K562 (cell line): ENCODE measurements around the gene VEGFA. TPM values are rescaled to one million over a fixed set of nuclear protein-coding genes. Genes with fewer than 3 reads are reported as not detected.

Source experiments
- ATAC-seq: fragments of 200-7000 bp; cut with Tn5 transposase; 3 replicates; pipeline ENCODE4 v1.9.1; 2020; ENCODE audit warnings: moderate library complexity
- BruUV-seq: library from RNA; stranded (reverse); fragments of 400-500 nt; replicated peaks from 2 replicates; lab custom pipeline; 2021; lab: Mats Ljungman, UMichigan
- CTCF ChIA-PET: fragments of 300-600 bp; formaldehyde crosslinking; extraction: SDS; loops from one replicate; lab custom pipeline; 2021; ENCODE audit warnings: low intra/inter-chr PET ratio; lab: Yijun Ruan, JAX
- POLR2A ChIA-PET: fragments of 300-600, 350-650 bp; sonication (Branson Sonifier 250); formaldehyde crosslinking; extraction: SDS; loops from one replicate; lab custom pipeline; 2021; ENCODE audit warnings: antibody characterized with exemption, inconsistent platforms; lab: Yijun Ruan, JAX
- DNase-seq, 4 experiments: peaks; one replicate each; pipeline versions ENCODE4 v3.0.0 to v3.0.0-alpha.2; 2011 to 2018; ENCODE audit warnings: low spot score in 3 of 4, mixed read lengths in 3 of 4; ENCODE audit errors: extremely low read depth in 1 of 4
- FAIRE-seq: peaks from 2 replicates; lab custom pipeline; 2011; peaks lifted over from hg19 to GRCh38; lab: Jason Lieb, UNC
- H2AFZ ChIP-seq: 2 replicates; pipeline ENCODE4 v1.6.0; 2011; ENCODE audit warnings: low read depth, low read length, control low read depth, inconsistent platforms
- H3K27ac ChIP-seq: fragments of 200-600 bp; 3 replicates; pipeline ENCODE4 v1.8.0; 2011; ENCODE audit warnings: low read depth, mild to moderate bottlenecking, control low read depth, inconsistent platforms, low read length, moderate library complexity, mixed read lengths; ENCODE audit errors: extremely low read depth
- H3K27me3 ChIP-seq, 2 experiments: fragments of 300-600 bp in 1 of 2; 2 replicates in 1 of 2; 3 replicates in 1 of 2; pipeline versions ENCODE4 v1.6.0 to v1.8.0; 2011; ENCODE audit warnings: inconsistent platforms in 2 of 2, low read length in 2 of 2, mild to moderate bottlenecking in 1 of 2, mixed read lengths in 1 of 2, moderate library complexity in 1 of 2; ENCODE audit not compliant: control insufficient read depth in 2 of 2, insufficient read depth in 2 of 2
- H3K36me3 ChIP-seq: fragments of 300-600 bp; 3 replicates; pipeline ENCODE4 v1.8.0; 2011; ENCODE audit warnings: mild to moderate bottlenecking, low read length, inconsistent platforms; ENCODE audit not compliant: control insufficient read depth, insufficient read depth
- H3K4me1 ChIP-seq, 2 experiments: fragments of 200-600 bp in 1 of 2; replicated peaks in 1 of 2; 2 replicates in 1 of 2; 3 replicates in 1 of 2; pipeline versions ENCODE4 v1.5.1 to v1.8.0; 2011; ENCODE audit warnings: inconsistent platforms in 2 of 2, low read length in 2 of 2, mild to moderate bottlenecking in 1 of 2, mixed read lengths in 1 of 2, moderate library complexity in 1 of 2; ENCODE audit not compliant: control insufficient read depth in 2 of 2, insufficient read depth in 2 of 2
- H3K4me2 ChIP-seq: 2 replicates; pipeline ENCODE4 v1.6.1; 2011; ENCODE audit warnings: low read length, control low read depth, inconsistent platforms, mixed read lengths; ENCODE audit not compliant: insufficient read depth
- H3K4me3 ChIP-seq: fragments of 200-600 bp; sonication (generic), shearing (Covaris generic); 2 replicates; pipeline ENCODE4 v1.5.1; 2016; ENCODE audit warnings: control low read depth, inconsistent platforms
- H3K79me2 ChIP-seq: fragments of 200-600 bp; 3 replicates; pipeline ENCODE4 v1.8.0; 2011; ENCODE audit warnings: low read length, inconsistent platforms; ENCODE audit not compliant: control insufficient read depth, insufficient read depth
- H3K9ac ChIP-seq, 2 experiments: 2 replicates each; pipeline versions ENCODE4 v1.6.0 to v1.6.1; 2011; ENCODE audit warnings: low read depth in 2 of 2, low read length in 2 of 2, control low read depth in 1 of 2, inconsistent platforms in 1 of 2, mild to moderate bottlenecking in 1 of 2, mixed read lengths in 1 of 2; ENCODE audit not compliant: insufficient read depth in 1 of 2
- H3K9me1 ChIP-seq: one replicate; pipeline ENCODE4 v1.6.0; 2011; ENCODE audit warnings: inconsistent platforms, mild to moderate bottlenecking, low read length, moderate library complexity; ENCODE audit not compliant: control insufficient read depth, insufficient read depth
- H3K9me3 ChIP-seq: replicated peaks from 2 replicates; pipeline ENCODE4 v1.5.1; 2011; ENCODE audit warnings: low read depth, low read length, inconsistent platforms; ENCODE audit not compliant: control insufficient read depth, insufficient read depth
- H4K20me1 ChIP-seq: replicated peaks from 2 replicates; pipeline ENCODE4 v1.6.1; 2011; ENCODE audit warnings: low read length, inconsistent platforms, mixed read lengths; ENCODE audit not compliant: control insufficient read depth, insufficient read depth
- BRD9 ChIP-seq: fragments of 450-650 bp; IDR thresholded peaks from 2 replicates; pipeline ENCODE4 v1.6.1; 2018; ENCODE audit warnings: low read depth; ENCODE audit not compliant: partially characterized antibody
- RBM14 ChIP-seq: fragments of 200-400 bp; formaldehyde crosslinking; IDR thresholded peaks from 2 replicates; pipeline ENCODE4 v1.6.1; 2018; ENCODE audit warnings: low read depth, mild to moderate bottlenecking, low read length, moderate library complexity, borderline replicate concordance; ENCODE audit not compliant: insufficient read depth
- SMAD3 ChIP-seq: fragments of 450-650 bp; formaldehyde crosslinking; conservative IDR thresholded peaks from 2 replicates; pipeline ENCODE4 v1.4.0; 2020; ENCODE audit warnings: mild to moderate bottlenecking
- ZNF561 ChIP-seq: fragments of 450-650 bp; formaldehyde crosslinking; conservative IDR thresholded peaks from 2 replicates; pipeline ENCODE4 v1.4.0; 2020; ENCODE audit warnings: mild to moderate bottlenecking, moderate library complexity
- WGBS: fragments of 100-300 bp; shearing (Covaris generic); methylation state at CpG from one replicate; pipeline ENCODE4 v1.1.6; 2016; ENCODE audit warnings: low coverage, mixed read lengths; ENCODE audit not compliant: insufficient coverage; ENCODE audit errors: missing lambda C conversion rate; 5-methylcytosine and 5-hydroxymethylcytosine counted together
- in situ Hi-C: fragments of 300-500 bp; cut with MboI; formaldehyde crosslinking; loops from 4 replicates; pipeline ENCODE4 v1.15.0; 2018; ENCODE audit warnings: inconsistent platforms, mixed read lengths
- intact Hi-C: fragments of 100-400 bp; cut with micrococcal nuclease; formaldehyde crosslinking; loops from 2 replicates; pipeline ENCODE4 v1.14.2; 2022
- polyA plus RNA-seq, 8 experiments: library from polyadenylated mRNA; depleted of rRNA in 4 of 8; stranded (reverse) in 5 of 8; unstranded in 3 of 8; fragments of >200 nt; fragmentation: Nextera tagmentation in 2 of 8; fragmentation: Illumina TruSeq in 1 of 8; extraction: Ambion mirVana in 2 of 8; extraction: Trizol in 1 of 8; gene quantifications; 2 replicates each; pipeline versions ENCODE4 v1.2.1 to v1.2.3, GENCODE V29; 2011 to 2014; ENCODE audit warnings: inconsistent platforms in 1 of 8, missing spikeins in 1 of 8
- total RNA-seq, 7 experiments: library from RNA; depleted of rRNA in 6 of 7; stranded (reverse); fragments of >200 nt in 6 of 7; fragmentation: Illumina TruSeq in 2 of 7; extraction: Trizol in 2 of 7; gene quantifications; 2 replicates each; pipeline versions ENCODE4 v1.2.1 to v1.2.3, GENCODE V29; 2011 to 2021; ENCODE audit warnings: low replicate concordance in 1 of 7
- TF ChIP-seq, protein P1 (sequence below): sonication (generic); formaldehyde crosslinking; IDR thresholded peaks from 2 replicates; pipeline ENCODE4 v1.8.0; 2022; ENCODE audit warnings: mild to moderate bottlenecking, missing genetic modification reagents

The VEGFA gene
- total and polyA plus RNA-seq, 9 of the 15 experiments (the other 6 are each of a cell fraction or from before 2014, with no cell fraction given), result 14.0 to 271 (median 124) TPM

DNA sequence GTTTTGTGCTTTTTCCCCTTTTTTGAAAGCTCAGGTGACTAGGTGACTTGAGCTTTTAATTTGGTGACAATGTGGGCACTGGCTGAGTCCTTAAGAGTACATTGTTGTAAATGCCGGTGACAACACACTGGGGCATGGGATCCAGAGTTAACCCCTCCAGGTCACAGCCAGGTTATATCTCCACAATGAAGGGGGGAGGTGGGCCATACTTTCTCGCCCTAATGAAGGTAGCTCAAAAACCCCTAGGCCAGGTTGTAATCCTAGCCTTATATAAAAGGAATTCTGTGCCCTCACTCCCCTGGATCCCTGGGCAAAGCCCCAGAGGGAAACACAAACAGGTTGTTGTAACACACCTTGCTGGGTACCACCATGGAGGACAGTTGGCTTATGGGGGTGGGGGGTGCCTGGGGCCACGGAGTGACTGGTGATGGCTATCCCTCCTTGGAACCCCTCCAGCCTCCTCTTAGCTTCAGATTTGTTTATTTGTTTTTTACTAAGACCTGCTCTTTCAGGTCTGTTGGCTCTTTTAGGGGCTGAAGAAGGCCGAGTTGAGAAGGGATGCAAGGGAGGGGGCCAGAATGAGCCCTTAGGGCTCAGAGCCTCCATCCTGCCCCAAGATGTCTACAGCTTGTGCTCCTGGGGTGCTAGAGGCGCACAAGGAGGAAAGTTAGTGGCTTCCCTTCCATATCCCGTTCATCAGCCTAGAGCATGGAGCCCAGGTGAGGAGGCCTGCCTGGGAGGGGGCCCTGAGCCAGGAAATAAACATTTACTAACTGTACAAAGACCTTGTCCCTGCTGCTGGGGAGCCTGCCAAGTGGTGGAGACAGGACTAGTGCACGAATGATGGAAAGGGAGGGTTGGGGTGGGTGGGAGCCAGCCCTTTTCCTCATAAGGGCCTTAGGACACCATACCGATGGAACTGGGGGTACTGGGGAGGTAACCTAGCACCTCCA lies 2.2 kb upstream of the VEGFA start (continued):
- TF ChIP-seq, protein P1, sequence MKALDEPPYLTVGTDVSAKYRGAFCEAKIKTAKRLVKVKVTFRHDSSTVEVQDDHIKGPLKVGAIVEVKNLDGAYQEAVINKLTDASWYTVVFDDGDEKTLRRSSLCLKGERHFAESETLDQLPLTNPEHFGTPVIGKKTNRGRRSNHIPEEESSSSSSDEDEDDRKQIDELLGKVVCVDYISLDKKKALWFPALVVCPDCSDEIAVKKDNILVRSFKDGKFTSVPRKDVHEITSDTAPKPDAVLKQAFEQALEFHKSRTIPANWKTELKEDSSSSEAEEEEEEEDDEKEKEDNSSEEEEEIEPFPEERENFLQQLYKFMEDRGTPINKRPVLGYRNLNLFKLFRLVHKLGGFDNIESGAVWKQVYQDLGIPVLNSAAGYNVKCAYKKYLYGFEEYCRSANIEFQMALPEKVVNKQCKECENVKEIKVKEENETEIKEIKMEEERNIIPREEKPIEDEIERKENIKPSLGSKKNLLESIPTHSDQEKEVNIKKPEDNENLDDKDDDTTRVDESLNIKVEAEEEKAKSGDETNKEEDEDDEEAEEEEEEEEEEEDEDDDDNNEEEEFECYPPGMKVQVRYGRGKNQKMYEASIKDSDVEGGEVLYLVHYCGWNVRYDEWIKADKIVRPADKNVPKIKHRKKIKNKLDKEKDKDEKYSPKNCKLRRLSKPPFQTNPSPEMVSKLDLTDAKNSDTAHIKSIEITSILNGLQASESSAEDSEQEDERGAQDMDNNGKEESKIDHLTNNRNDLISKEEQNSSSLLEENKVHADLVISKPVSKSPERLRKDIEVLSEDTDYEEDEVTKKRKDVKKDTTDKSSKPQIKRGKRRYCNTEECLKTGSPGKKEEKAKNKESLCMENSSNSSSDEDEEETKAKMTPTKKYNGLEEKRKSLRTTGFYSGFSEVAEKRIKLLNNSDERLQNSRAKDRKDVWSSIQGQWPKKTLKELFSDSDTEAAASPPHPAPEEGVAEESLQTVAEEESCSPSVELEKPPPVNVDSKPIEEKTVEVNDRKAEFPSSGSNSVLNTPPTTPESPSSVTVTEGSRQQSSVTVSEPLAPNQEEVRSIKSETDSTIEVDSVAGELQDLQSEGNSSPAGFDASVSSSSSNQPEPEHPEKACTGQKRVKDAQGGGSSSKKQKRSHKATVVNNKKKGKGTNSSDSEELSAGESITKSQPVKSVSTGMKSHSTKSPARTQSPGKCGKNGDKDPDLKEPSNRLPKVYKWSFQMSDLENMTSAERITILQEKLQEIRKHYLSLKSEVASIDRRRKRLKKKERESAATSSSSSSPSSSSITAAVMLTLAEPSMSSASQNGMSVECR, result no peak
- no peak for TF ChIP-seq BRD9
- TF ChIP-seq, all 486 proteins: peak for 0

GRCh38 chr6:43768506-43768860 lies 1.5 kb upstream of the VEGFA start:
- H3K4me2 ChIP-seq, result no peak overlapping the region
- POLR2A ChIA-PET, result interaction anchor here (0.9 to 7.0 kb wide), 9 partner anchors 8 to 310 kb away, joined by 3 to 59 read pairs (median 4); no protein-coding TSS in a partner anchor
- no peak for DNase-seq
- H3K4me1 ChIP-seq, result peaks cover 6 to 46% of the 10 kb centered on the region in 2 experiments
- WGBS, result 13% methylated on average over 1 of the region's 1 CpG
- H3K9me1 ChIP-seq, result no peaks in the 10 kb centered on the region
- peaks cover 36% of the 10 kb centered on the region for H3K79me2 ChIP-seq
- no peak for TF ChIP-seq ZNF561 (CRISPR knock-in tag)
- TF ChIP-seq RBM14, result no peak
- TF ChIP-seq SMAD3 (CRISPR knock-in tag), result no peak
- TF ChIP-seq, all 486 proteins: peak for 0
- no peak overlapping the region for H3K9ac ChIP-seq
- CTCF ChIA-PET, result interaction anchor here (1.6 to 4.4 kb wide), 4 partner anchors 101 to 311 kb away, joined by 11 to 60 read pairs (median 17); no protein-coding TSS in a partner anchor
- in situ Hi-C loops, result no loop called here
- H4K20me1 ChIP-seq, result peaks cover 16% of the 10 kb centered on the region
- intact Hi-C loops, result no loop called here
- H3K9me3 ChIP-seq, result no peaks in the 10 kb centered on the region
- no peak overlapping the region for H3K27ac ChIP-seq
- H3K4me3 ChIP-seq, result no peak overlapping the region
- no peaks in the 10 kb centered on the region for H3K27me3 ChIP-seq
- BruUV-seq, result no TSS peak
- FAIRE-seq (no peak), ATAC-seq (no peak)
- H3K36me3 ChIP-seq, result peaks cover 15% of the 10 kb centered on the region; the same call in 2 of the 3 replicates
- H2AFZ ChIP-seq, result no peak overlapping the region
